ENCODE measurements around the gene RAI1. TPM values are rescaled to one million over a fixed set of nuclear protein-coding genes. Genes with fewer than 3 reads are reported as not detected.

Gene RAI1
- total and polyA plus RNA-seq, 2 of the 13 experiments (the other 11 are each of a cell fraction or from before 2014, with no cell fraction given) = 3.4 to 5.2 TPM

DNA sequence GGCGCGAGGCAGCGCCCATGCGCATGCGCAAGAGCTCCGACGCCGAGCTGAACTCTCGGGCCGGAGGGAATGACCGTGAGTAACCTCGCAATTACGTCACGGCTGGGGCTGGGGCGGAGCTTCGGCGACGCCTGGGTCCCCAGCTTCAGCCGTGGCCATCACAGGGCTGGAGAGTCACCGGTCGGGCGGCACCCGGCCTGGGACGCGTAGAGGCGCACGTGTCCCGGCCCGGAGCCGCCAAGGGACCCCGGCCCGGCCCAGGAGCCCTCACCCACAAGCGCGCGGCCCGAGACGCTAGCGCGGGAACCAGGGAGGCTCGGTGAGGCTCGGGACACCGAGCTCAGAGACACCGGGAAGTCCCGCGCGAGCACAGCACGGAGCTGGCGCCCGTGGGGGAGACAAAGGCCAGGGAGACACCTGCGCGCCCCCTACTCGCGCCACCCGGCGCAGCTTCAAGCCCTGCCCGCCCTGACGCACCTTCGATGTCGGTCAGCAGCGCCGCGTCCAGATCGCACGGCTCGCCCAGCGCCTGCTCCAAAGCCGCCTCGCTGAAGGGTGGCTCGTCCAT, 155.1 kb downstream of the RAI1 start (continued):
- TF ChIP-seq ZNF343 (CRISPR knock-in tag; IDR thresholded peaks at IDR 0.05) = peak; percentile 91; the same call in 1 of the 2 replicates
- peak; percentile 66 for TF ChIP-seq IRF2 (CRISPR knock-in tag; IDR thresholded peaks at IDR 0.05)
- no peak for TF ChIP-seq ZNF562 (CRISPR knock-in tag; IDR thresholded peaks at IDR 0.05; ENCODE audit: borderline replicate concordance)
- TF ChIP-seq GFI1 (CRISPR knock-in tag; IDR thresholded peaks at IDR 0.05; ENCODE audit: borderline replicate concordance) = peak; percentile 48; the same call in 1 of the 2 replicates
- no peak for TF ChIP-seq NFRKB (IDR thresholded peaks at IDR 0.05)
- TF ChIP-seq KDM1A (CRISPR knock-in tag; IDR thresholded peaks at IDR 0.05) = no peak
- peak; percentile 84; the same call in 1 of the 2 replicates for TF ChIP-seq ZNF224 (CRISPR knock-in tag; IDR thresholded peaks at IDR 0.05)
- TF ChIP-seq U2AF1 (optimal IDR thresholded peaks at IDR 0.05; ENCODE audit: low read depth, low read length) = no peak
- peak; percentile 47; the same call in 1 of the 2 replicates for TF ChIP-seq ZNF724P (CRISPR knock-in tag; IDR thresholded peaks at IDR 0.05; ENCODE audit: borderline replicate concordance)
- peak; percentile 95; the same call in 1 of the 2 replicates for TF ChIP-seq ZNF790 (CRISPR knock-in tag; IDR thresholded peaks at IDR 0.05; ENCODE audit: borderline replicate concordance)
- no peak for TF ChIP-seq ATF1 (CRISPR knock-in tag; IDR thresholded peaks at IDR 0.05)
- TF ChIP-seq, protein P1, sequence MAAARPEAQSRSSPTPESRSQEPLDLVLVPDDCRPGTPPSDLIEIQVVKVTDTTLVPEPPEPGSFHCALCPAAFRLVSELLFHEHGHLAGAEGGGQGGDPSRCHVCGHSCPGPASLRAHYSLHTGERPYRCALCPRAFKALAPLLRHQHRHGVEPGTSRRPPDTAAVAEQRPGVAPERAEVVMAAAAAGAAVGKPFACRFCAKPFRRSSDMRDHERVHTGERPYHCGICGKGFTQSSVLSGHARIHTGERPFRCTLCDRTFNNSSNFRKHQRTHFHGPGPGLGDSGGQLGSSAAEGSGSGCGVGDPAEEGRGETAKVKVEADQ (CRISPR knock-in tag; IDR thresholded peaks at IDR 0.05; ENCODE audit: borderline replicate concordance) = no peak
- TF ChIP-seq CCAR2 (optimal IDR thresholded peaks at IDR 0.05; ENCODE audit: low read depth, low read length) = no peak
- no peak for TF ChIP-seq EZH2 (conservative IDR thresholded peaks at IDR 0.05; ENCODE audit: low read depth, low read length)
- no peak; the same call in 1 of the 2 replicates for TF ChIP-seq KLF6 (CRISPR knock-in tag; IDR thresholded peaks at IDR 0.05)
- peak; percentile 66; the same call in 1 of the 2 replicates for TF ChIP-seq ZNF563 (CRISPR knock-in tag; IDR thresholded peaks at IDR 0.05)
- TF ChIP-seq TGIF2 (CRISPR knock-in tag; IDR thresholded peaks at IDR 0.05) = no peak
- no peak for TF ChIP-seq NBN (conservative IDR thresholded peaks at IDR 0.05)
- peak; percentile 54 for TF ChIP-seq ZNF501 (CRISPR knock-in tag; IDR thresholded peaks at IDR 0.05)
- no peak for TF ChIP-seq HMG20A (CRISPR knock-in tag; IDR thresholded peaks at IDR 0.05; ENCODE audit: borderline replicate concordance)
- no peak for TF ChIP-seq SMAD3 (CRISPR knock-in tag; IDR thresholded peaks at IDR 0.05)
- TF ChIP-seq ZNF614 (CRISPR knock-in tag; IDR thresholded peaks at IDR 0.05; ENCODE audit: borderline replicate concordance) = peak; percentile 48; the same call in 1 of the 2 replicates
- TF ChIP-seq ZBTB38 (CRISPR knock-in tag; IDR thresholded peaks at IDR 0.05) = peak; percentile 29
- peak; percentile 92 for TF ChIP-seq MXI1 (IDR thresholded peaks at IDR 0.05; ENCODE audit: borderline replicate concordance, low read depth, low read length)
- no peak for TF ChIP-seq ZNF30 (CRISPR knock-in tag; IDR thresholded peaks at IDR 0.05)
- TF ChIP-seq, protein P2, sequence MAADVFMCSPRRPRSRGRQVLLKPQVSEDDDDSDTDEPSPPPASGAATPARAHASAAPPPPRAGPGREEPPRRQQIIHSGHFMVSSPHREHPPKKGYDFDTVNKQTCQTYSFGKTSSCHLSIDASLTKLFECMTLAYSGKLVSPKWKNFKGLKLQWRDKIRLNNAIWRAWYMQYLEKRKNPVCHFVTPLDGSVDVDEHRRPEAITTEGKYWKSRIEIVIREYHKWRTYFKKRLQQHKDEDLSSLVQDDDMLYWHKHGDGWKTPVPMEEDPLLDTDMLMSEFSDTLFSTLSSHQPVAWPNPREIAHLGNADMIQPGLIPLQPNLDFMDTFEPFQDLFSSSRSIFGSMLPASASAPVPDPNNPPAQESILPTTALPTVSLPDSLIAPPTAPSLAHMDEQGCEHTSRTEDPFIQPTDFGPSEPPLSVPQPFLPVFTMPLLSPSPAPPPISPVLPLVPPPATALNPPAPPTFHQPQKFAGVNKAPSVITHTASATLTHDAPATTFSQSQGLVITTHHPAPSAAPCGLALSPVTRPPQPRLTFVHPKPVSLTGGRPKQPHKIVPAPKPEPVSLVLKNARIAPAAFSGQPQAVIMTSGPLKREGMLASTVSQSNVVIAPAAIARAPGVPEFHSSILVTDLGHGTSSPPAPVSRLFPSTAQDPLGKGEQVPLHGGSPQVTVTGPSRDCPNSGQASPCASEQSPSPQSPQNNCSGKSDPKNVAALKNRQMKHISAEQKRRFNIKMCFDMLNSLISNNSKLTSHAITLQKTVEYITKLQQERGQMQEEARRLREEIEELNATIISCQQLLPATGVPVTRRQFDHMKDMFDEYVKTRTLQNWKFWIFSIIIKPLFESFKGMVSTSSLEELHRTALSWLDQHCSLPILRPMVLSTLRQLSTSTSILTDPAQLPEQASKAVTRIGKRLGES (CRISPR knock-in tag; IDR thresholded peaks at IDR 0.05; ENCODE audit: borderline replicate concordance) = peak; percentile 61; the same call in 1 of the 2 replicates
- TF ChIP-seq, protein P3, sequence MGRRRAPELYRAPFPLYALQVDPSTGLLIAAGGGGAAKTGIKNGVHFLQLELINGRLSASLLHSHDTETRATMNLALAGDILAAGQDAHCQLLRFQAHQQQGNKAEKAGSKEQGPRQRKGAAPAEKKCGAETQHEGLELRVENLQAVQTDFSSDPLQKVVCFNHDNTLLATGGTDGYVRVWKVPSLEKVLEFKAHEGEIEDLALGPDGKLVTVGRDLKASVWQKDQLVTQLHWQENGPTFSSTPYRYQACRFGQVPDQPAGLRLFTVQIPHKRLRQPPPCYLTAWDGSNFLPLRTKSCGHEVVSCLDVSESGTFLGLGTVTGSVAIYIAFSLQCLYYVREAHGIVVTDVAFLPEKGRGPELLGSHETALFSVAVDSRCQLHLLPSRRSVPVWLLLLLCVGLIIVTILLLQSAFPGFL (CRISPR knock-in tag; IDR thresholded peaks at IDR 0.05) = no peak
- no peak; the same call in 1 of the 2 replicates for TF ChIP-seq ZSCAN29 (CRISPR knock-in tag; conservative IDR thresholded peaks at IDR 0.05)
- TF ChIP-seq WIZ (CRISPR knock-in tag; IDR thresholded peaks at IDR 0.05) = peak; percentile 41; the same call in 1 of the 2 replicates

All from HepG2 (cell line).